ENCODE results near the gene ZFYVE28. TPM values are rescaled to one million over a fixed set of nuclear protein-coding genes. Genes with fewer than 3 reads are reported as not detected.

ZFYVE28 gene
- total RNA-seq, 1 donor from 2014 or later = 5.6 TPM

DNA sequence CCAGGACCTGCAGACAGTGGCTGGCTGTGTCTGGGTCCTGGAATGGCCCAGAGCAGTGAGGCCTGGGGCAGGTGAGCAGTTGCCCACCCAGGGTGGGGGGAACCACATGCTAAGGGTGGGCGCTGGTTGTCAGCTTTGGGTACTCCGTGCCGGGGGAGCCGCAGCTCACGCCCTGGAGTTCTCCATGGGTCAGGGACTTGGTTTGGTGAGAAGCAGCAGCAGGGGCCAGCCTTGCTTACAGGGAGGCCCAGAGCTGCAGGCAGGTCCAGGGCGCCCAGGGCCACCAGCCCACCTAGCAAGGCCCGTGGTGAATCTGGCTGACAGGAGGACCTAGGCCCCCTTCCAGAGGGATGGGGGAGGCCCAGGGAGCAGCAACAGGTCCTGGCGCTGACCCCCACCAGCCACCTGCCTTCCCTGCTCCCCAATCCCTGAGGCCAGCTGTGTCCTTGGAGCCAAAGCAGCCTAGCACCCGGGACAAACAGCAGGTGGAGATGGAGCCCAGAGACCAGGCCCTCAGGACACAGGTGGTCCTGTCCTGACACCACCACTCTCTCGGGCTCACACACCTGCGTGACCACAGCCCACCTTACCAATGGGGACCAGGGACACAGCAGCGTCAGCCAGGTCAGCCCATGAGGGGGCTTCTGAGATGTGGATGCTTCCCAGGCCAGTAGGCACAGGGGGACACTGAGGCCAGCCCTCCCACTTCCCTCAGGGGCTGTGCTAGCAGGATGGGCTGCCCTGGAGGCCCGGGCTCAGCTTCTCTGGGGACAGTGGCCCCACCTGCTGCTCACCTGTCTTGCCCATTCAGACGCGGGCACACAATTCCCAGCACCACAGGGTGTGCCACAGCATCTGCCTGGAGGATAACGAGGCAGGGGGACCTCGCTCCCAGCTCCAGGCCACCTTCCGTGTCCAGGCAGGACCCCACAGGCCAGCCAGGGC, 160.1 kb downstream of the ZFYVE28 start:
- H3K9me3 ChIP-seq (replicated peaks) = no peaks in the 10 kb centered on the region
- TF ChIP-seq, protein P1, sequence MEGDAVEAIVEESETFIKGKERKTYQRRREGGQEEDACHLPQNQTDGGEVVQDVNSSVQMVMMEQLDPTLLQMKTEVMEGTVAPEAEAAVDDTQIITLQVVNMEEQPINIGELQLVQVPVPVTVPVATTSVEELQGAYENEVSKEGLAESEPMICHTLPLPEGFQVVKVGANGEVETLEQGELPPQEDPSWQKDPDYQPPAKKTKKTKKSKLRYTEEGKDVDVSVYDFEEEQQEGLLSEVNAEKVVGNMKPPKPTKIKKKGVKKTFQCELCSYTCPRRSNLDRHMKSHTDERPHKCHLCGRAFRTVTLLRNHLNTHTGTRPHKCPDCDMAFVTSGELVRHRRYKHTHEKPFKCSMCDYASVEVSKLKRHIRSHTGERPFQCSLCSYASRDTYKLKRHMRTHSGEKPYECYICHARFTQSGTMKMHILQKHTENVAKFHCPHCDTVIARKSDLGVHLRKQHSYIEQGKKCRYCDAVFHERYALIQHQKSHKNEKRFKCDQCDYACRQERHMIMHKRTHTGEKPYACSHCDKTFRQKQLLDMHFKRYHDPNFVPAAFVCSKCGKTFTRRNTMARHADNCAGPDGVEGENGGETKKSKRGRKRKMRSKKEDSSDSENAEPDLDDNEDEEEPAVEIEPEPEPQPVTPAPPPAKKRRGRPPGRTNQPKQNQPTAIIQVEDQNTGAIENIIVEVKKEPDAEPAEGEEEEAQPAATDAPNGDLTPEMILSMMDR (IDR thresholded peaks at IDR 0.05; ENCODE audit: borderline replicate concordance) = no peak
- intact Hi-C loops (cut with micrococcal nuclease) = no loop called here
- H3K4me1 ChIP-seq = peaks cover 91% of the 10 kb centered on the region
- no peaks in the 10 kb centered on the region for H3K27me3 ChIP-seq (ENCODE audit: low read depth)
- H3K4me3 ChIP-seq = peak overlapping the region; percentile 79
- DNase-seq = peak; percentile 14
- peaks cover 16% of the 10 kb centered on the region for H3K36me3 ChIP-seq
- peak overlapping the region; percentile 100 for H3K27ac ChIP-seq (replicated peaks)

DNA sequence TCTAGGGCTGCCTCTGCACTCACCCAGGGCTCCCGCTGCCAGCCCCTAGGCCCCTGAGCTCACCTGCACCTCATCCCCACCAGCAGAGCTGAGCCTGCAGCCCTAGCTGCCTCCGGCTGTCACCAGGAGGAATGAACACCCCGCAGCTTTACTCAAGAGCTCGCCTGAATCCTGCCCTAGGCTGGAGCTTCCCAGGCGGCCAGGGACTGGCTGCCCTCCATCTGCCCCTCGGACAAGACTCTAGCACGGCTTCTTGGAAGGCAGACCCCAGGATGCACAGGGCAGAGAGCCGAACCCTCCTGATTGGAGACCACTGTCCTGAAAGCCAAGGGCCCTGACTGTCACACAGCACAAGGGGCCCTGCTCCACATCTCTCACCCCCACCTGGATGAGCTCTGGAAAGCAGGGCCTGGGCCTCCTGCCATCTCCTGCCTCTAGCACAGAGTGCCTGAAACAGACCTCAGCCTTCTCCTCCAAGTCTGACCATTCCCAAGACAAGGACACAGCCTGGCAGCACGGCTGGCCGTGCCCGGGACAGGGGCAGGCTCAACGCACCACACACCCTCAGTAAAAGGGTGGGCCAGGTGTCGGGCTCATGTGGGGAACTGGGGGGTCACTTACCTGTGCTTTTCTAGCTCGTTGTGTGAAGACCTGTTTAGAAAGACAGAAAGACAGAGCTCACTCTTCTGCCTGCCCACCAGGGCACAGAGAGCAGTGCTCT, 160.9 kb downstream of the ZFYVE28 start:
- peaks cover 25% of the 10 kb centered on the region for H3K36me3 ChIP-seq
- intact Hi-C loops (cut with micrococcal nuclease) = no loop called here
- H3K27me3 ChIP-seq (ENCODE audit: low read depth) = no peaks in the 10 kb centered on the region
- H3K4me1 ChIP-seq = peaks cover 90% of the 10 kb centered on the region
- H3K27ac ChIP-seq (replicated peaks) = peak overlapping the region; percentile 100
- peak overlapping the region; percentile 79 for H3K4me3 ChIP-seq
- TF ChIP-seq, protein P1 (IDR thresholded peaks at IDR 0.05; ENCODE audit: borderline replicate concordance) = no peak
- peak; percentile 20 for DNase-seq
- H3K9me3 ChIP-seq (replicated peaks) = no peaks in the 10 kb centered on the region

DNA sequence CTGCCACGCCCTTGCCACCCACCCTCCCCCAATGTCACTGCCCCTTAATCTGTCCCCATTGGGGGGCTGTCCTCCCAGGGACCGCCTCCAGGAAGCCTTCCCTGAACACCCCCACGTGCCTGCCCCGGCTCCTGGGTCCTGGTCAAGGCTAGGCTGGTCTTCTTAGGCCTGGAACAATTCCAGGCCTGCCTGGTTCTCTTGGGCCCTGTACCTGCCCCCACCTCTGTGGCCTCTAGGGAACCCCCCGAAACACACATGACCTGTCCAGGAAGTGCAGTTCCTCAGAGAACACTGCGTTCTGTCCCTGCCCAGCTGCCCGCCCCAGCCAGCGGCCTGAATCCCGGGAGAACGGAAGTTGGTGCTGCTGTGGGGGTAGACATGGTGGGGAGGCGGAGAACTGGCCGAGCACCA, 161.7 kb downstream of the ZFYVE28 start:
- intact Hi-C loops (cut with micrococcal nuclease) = no loop called here

DNA sequence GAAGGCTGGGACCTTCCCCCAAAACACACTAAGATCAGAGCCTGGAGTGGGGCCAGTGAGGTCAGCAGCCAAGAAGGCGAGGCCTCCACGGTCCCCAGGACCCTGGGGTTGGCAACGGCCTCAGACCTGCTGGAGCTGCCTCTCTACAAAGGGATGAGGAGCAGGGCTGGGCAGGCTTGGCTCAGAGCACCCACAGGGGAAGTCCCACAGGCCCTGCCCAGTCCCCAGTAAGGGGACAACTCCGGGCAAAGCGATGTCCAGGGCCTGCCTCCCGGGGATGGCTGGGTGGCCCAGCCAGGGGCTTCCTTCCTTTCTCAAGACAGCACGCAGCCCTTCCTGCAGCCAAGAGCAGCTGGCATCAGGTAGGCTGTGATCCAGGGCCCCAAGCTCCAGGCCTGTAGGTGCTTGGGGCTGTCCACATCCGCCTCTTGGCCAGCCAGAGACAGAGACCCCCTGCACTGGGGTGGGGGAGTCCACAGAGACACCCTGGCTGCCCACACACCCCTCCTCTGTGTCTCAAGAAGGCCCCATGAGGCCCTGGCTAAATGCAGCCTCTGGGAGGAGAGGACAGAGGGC, 162.2 kb downstream of the ZFYVE28 start:
- Histone ChIP-seq H3K4me1 (peaks cover 86% of the 10 kb centered on the region), H3K9me3 (replicated peaks) (no peaks in the 10 kb centered on the region), H3K4me3 (peak overlapping the region; percentile 79), H3K27ac (replicated peaks) (peak overlapping the region; percentile 100), H3K36me3 (peaks cover 37% of the 10 kb centered on the region), H3K27me3 (ENCODE audit: low read depth) (no peaks in the 10 kb centered on the region)
- intact Hi-C loops (cut with micrococcal nuclease) = no loop called here
- DNase-seq = peak; percentile 60
- TF ChIP-seq, protein P1 (IDR thresholded peaks at IDR 0.05; ENCODE audit: borderline replicate concordance) = no peak

More for the DNA sequence above, 161.7 kb downstream of the ZFYVE28 start:
- peaks cover 89% of the 10 kb centered on the region for H3K4me1 ChIP-seq
- DNase-seq = peak; percentile 56
- peak overlapping the region; percentile 79 for H3K4me3 ChIP-seq
- H3K27me3 ChIP-seq (ENCODE audit: low read depth) = no peaks in the 10 kb centered on the region
- H3K27ac ChIP-seq (replicated peaks) = peak overlapping the region; percentile 100
- H3K9me3 ChIP-seq (replicated peaks) = no peaks in the 10 kb centered on the region
- peaks cover 32% of the 10 kb centered on the region for H3K36me3 ChIP-seq
- TF ChIP-seq, protein P1 (IDR thresholded peaks at IDR 0.05; ENCODE audit: borderline replicate concordance) = no peak

DNA sequence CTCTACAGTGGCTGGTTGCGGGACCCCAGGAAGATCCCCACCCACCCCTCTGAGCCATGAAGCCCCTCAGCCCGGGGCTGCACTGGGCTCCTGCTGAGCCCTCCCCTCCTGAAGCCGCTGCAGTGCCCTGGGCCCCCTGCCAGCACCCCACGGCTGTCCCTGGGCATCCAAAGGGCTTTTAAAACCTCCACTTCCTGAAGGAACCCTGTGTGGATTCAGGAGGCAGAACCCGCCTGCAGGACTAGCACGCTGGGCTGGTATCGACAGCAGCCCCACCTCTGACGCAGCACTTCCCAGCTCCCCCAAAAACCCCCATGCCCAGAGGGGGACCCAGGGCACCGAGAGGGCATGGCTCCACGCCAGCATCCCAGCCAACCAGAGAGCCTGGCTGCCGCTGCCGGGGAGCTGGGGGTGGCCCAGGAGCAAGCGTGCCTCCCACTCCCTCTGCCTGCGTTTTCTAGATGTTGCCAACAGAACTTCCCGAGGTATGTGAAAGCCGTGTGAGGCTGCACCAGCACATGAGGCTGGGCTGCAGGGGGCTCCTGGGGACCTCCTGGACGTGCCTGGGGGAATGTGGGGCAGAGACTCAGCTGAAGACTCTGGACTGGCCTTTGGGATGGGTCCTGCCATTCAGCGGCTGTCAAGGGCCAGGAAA, 162.8 kb downstream of the ZFYVE28 start:
- no peaks in the 10 kb centered on the region for H3K9me3 ChIP-seq (replicated peaks)
- peaks cover 44% of the 10 kb centered on the region for H3K36me3 ChIP-seq
- intact Hi-C loops (cut with micrococcal nuclease) = no loop called here
- peak overlapping the region; percentile 79 for H3K4me3 ChIP-seq
- no peaks in the 10 kb centered on the region for H3K27me3 ChIP-seq (ENCODE audit: low read depth)
- peak; percentile 33 for DNase-seq
- TF ChIP-seq, protein P1 (IDR thresholded peaks at IDR 0.05; ENCODE audit: borderline replicate concordance) = no peak
- H3K4me1 ChIP-seq = peaks cover 80% of the 10 kb centered on the region
- peak overlapping the region; percentile 100 for H3K27ac ChIP-seq (replicated peaks)
